Measurements from ENCODE around the gene HBP1. TPM values are rescaled to one million over a fixed set of nuclear protein-coding genes. Genes with fewer than 3 reads are reported as not detected.
"Not testable (repeated sequence)": the region's sequence is repeated elsewhere in the genome, so short reads cannot be mapped to it uniquely, and the experiment has no call there.

Gene HBP1
- total RNA-seq, 1 donor from 2014 or later, result 50.9 TPM

DNA sequence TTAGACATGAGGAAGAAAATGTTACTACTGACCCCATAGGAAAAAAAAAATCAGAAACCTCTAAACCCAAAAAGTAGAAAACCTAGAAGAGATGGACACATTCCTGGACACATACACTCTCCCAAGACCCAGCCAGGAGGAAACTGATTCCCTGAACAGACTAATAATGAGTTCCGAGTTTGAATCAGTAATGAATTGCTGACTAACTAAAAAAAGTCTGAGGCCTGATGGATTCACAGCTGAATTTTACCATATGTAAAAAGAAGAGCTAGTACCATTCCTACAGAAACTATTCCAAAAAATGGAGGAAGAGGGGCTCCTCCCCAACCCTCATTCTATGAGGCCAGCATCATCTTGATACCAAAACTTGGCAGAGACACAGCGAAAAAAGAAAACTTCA is 75.8 kb downstream of the HBP1 start:
- DNase-seq (ENCODE audit: low spot score), result no peak
- Mint-ChIP-seq H3K27me3 (ENCODE audit: unreplicated experiment) (peaks cover 6% of the 10 kb centered on the region), H3K4me3 (ENCODE audit: unreplicated experiment) (no peak overlapping the region), H3K4me1 (ENCODE audit: unreplicated experiment) (no peaks in the 10 kb centered on the region), H3K36me3 (ENCODE audit: low read depth, unreplicated experiment) (peaks cover 39% of the 10 kb centered on the region), H3K9me3 (ENCODE audit: unreplicated experiment) (no peaks in the 10 kb centered on the region), H3K27ac (ENCODE audit: unreplicated experiment) (no peak overlapping the region)
- TF ChIP-seq, protein P1, sequence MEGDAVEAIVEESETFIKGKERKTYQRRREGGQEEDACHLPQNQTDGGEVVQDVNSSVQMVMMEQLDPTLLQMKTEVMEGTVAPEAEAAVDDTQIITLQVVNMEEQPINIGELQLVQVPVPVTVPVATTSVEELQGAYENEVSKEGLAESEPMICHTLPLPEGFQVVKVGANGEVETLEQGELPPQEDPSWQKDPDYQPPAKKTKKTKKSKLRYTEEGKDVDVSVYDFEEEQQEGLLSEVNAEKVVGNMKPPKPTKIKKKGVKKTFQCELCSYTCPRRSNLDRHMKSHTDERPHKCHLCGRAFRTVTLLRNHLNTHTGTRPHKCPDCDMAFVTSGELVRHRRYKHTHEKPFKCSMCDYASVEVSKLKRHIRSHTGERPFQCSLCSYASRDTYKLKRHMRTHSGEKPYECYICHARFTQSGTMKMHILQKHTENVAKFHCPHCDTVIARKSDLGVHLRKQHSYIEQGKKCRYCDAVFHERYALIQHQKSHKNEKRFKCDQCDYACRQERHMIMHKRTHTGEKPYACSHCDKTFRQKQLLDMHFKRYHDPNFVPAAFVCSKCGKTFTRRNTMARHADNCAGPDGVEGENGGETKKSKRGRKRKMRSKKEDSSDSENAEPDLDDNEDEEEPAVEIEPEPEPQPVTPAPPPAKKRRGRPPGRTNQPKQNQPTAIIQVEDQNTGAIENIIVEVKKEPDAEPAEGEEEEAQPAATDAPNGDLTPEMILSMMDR (IDR thresholded peaks at IDR 0.05; ENCODE audit: unreplicated experiment), result no peak

DNA sequence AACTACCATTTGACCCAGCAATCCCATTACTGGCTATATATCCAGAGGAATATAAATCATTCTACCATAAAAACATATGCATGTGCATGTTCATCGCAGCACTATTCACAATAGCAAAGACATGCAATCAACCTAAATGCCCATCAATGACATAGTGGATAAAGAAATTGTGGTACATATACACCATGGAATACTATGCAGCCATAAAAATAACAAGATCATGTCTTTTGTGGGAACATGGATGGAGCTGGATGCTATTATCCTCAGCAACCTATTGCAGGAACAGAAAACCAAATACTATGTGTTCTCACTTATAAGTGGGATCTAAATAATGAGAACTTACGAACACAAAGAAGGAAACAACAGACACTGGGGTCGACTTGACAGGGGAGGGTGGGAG is 78.0 kb downstream of the HBP1 start:
- not testable (repeated sequence) for H3K27me3 Mint-ChIP-seq (ENCODE audit: unreplicated experiment); H3K27ac Mint-ChIP-seq (ENCODE audit: unreplicated experiment); H3K4me3 Mint-ChIP-seq (ENCODE audit: unreplicated experiment); DNase-seq (ENCODE audit: low spot score); H3K9me3 Mint-ChIP-seq (ENCODE audit: unreplicated experiment); H3K4me1 Mint-ChIP-seq (ENCODE audit: unreplicated experiment)
- H3K36me3 Mint-ChIP-seq (ENCODE audit: low read depth, unreplicated experiment), result peaks cover 39% of the 10 kb centered on the region

DNA sequence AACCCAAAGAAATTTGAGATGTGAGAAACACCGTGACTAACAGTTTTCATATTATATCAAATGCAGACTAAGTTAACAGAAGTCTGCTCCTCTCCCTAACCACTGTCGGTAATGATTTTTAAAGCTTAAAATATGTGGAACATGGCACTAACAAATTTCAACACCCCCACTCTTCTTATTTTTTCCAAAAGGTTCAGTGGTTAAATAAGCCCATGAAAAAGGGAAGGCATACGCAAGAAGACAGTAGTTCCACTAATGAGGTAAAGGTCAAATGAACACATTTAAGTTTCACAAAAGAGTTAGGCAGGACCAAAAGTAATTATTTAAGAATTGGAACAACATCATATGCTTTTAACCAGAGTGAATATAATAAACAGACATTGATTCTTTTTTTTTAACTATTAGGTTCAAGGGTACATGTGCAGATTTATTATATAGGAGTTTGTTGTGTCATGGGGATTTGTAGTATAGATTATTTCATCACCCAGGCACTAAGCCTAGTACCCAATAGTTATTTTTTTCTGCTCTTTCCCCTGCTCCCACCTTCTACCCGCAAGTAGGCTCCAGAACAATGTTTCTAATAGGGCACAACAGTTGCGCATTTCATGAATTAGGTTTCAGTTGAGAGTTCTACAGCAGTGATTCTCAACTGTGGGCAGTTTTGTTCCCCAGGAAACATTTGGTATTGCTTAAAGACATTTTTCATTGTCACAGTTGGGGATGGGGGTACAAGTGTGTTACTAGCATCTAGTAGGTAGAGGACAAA is 79.9 kb downstream of the HBP1 start:
- Mint-ChIP-seq H3K36me3 (ENCODE audit: low read depth, unreplicated experiment) (peaks cover 30% of the 10 kb centered on the region), H3K4me1 (ENCODE audit: unreplicated experiment) (no peaks in the 10 kb centered on the region), H3K27ac (ENCODE audit: unreplicated experiment) (no peak overlapping the region), H3K4me3 (ENCODE audit: unreplicated experiment) (no peak overlapping the region), H3K9me3 (ENCODE audit: unreplicated experiment) (no peaks in the 10 kb centered on the region), H3K27me3 (ENCODE audit: unreplicated experiment) (no peaks in the 10 kb centered on the region)
- TF ChIP-seq, protein P1 (IDR thresholded peaks at IDR 0.05; ENCODE audit: unreplicated experiment), result no peak
- no peak for DNase-seq (ENCODE audit: low spot score)

DNA sequence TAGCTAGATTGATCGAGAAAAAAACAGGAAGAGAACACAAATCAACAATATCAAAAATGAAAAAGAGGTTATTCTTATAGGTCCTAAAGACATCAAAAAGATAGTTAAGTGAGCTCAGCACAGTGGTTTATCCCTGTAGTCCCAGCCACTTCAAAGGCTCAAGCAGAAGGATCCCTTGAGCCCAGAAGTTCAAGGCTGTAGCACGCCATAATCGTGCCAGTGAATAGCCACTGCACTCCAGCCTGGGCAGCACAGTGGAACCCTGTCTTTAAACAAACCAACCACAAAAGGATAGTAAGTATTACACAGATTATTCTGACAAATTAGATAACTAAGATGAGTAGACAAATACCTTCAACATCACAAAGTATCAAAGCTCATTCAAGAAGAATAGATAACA is 83.2 kb downstream of the HBP1 start:
- Mint-ChIP-seq H3K4me1 (ENCODE audit: unreplicated experiment) (no peaks in the 10 kb centered on the region), H3K27ac (ENCODE audit: unreplicated experiment) (no peak overlapping the region)
- TF ChIP-seq, protein P1 (IDR thresholded peaks at IDR 0.05; ENCODE audit: unreplicated experiment), result no peak

More for the DNA sequence above, 83.2 kb downstream of the HBP1 start:
- Mint-ChIP-seq H3K36me3 (ENCODE audit: low read depth, unreplicated experiment) (peaks cover 3% of the 10 kb centered on the region), H3K9me3 (ENCODE audit: unreplicated experiment) (no peaks in the 10 kb centered on the region), H3K27me3 (ENCODE audit: unreplicated experiment) (no peaks in the 10 kb centered on the region), H3K4me3 (ENCODE audit: unreplicated experiment) (no peak overlapping the region)
- no peak for DNase-seq (ENCODE audit: low spot score)

Other genes with a start within 250 kb of the HBP1 start
- gene PRKAR2B, start 124.3 kb upstream of the HBP1 start, total RNA-seq (ENCODE audit: unreplicated experiment), result 28.4 TPM

Data from endothelial cell (in vitro differentiated cells).